HepG2 (cell line): ENCODE measurements around the gene SIAE. TPM values are rescaled to one million over a fixed set of nuclear protein-coding genes. Genes with fewer than 3 reads are reported as not detected.

ENCODE experiments used
- GABPB1 ChIP-seq: IDR thresholded peaks from 2 replicates; pipeline ENCODE4 v1.6.1; 2016; ENCODE audit warnings: mild to moderate bottlenecking, missing genetic modification reagents, moderate library complexity, missing compliant biosample characterization
- IKZF4 ChIP-seq: sonication (generic); formaldehyde crosslinking; IDR thresholded peaks from 2 replicates; pipeline ENCODE4 v1.5.1; 2020; ENCODE audit warnings: borderline replicate concordance, mild to moderate bottlenecking, low read depth, missing genetic modification reagents; ENCODE audit errors: not compliant biosample characterization
- KAT8 ChIP-seq: IDR thresholded peaks from 2 replicates; pipeline ENCODE4 v1.6.1; 2016; ENCODE audit warnings: missing genetic modification reagents, missing compliant biosample characterization
- KLF9 ChIP-seq: IDR thresholded peaks from 2 replicates; pipeline ENCODE4 v1.6.1; 2016; ENCODE audit warnings: low read depth
- PTBP1 ChIP-seq: fragments of 200-400 bp; formaldehyde crosslinking; IDR thresholded peaks from 2 replicates; pipeline ENCODE4 v1.6.1; 2018; ENCODE audit warnings: low read length, low read depth; ENCODE audit not compliant: poor library complexity, severe bottlenecking
- ZSCAN9 ChIP-seq: IDR thresholded peaks from 2 replicates; pipeline ENCODE4 v1.6.1; 2016; ENCODE audit warnings: borderline replicate concordance
- polyA plus RNA-seq, 8 experiments: library from polyadenylated mRNA; depleted of rRNA in 3 of 8; stranded (reverse) in 7 of 8; unstranded in 1 of 8; fragments of >200 nt; fragmentation: Illumina TruSeq in 4 of 8; extraction: Trizol in 4 of 8; gene quantifications; 2 replicates each; pipeline versions ENCODE4 v1.2.1 to v1.2.3, GENCODE V29; 2011 to 2016; ENCODE audit warnings: low read depth in 4 of 8, missing spikeins in 1 of 8, mixed read lengths in 1 of 8; ENCODE audit not compliant: insufficient read depth in 1 of 8
- total RNA-seq, 5 experiments: library from RNA; depleted of rRNA; stranded (reverse); fragments of >200 nt; fragmentation: Illumina TruSeq; extraction: Trizol; gene quantifications; 2 replicates each; pipeline ENCODE4 v1.2.3, GENCODE V29; 2016; ENCODE audit warnings: low read depth in 1 of 5
- TF ChIP-seq, protein P1 (sequence below), 2 experiments: fragments of 450-650 bp in 1 of 2; sonication (generic) in 1 of 2; formaldehyde crosslinking in 1 of 2; IDR thresholded peaks; 2 replicates each; pipeline versions ENCODE4 v1.6.1 to v1.8.0; 2016 to 2022; ENCODE audit warnings: antibody characterized with exemption in 1 of 2, mild to moderate bottlenecking in 1 of 2, missing genetic modification reagents in 1 of 2
- TF ChIP-seq, protein P2 (sequence below): sonication (generic); formaldehyde crosslinking; IDR thresholded peaks from 2 replicates; pipeline ENCODE4 v1.4.0; 2020; ENCODE audit warnings: mild to moderate bottlenecking, missing genetic modification reagents
- TF ChIP-seq, protein P3 (sequence below): sonication (generic); formaldehyde crosslinking; IDR thresholded peaks from 2 replicates; pipeline ENCODE4 v1.5.0; 2020; ENCODE audit warnings: mild to moderate bottlenecking, low read depth, missing genetic modification reagents, borderline replicate concordance

Gene SIAE
- total and polyA plus RNA-seq, 2 of the 13 experiments (the other 11 are each of a cell fraction or from before 2014, with no cell fraction given): 7.0 to 22.4 TPM

DNA sequence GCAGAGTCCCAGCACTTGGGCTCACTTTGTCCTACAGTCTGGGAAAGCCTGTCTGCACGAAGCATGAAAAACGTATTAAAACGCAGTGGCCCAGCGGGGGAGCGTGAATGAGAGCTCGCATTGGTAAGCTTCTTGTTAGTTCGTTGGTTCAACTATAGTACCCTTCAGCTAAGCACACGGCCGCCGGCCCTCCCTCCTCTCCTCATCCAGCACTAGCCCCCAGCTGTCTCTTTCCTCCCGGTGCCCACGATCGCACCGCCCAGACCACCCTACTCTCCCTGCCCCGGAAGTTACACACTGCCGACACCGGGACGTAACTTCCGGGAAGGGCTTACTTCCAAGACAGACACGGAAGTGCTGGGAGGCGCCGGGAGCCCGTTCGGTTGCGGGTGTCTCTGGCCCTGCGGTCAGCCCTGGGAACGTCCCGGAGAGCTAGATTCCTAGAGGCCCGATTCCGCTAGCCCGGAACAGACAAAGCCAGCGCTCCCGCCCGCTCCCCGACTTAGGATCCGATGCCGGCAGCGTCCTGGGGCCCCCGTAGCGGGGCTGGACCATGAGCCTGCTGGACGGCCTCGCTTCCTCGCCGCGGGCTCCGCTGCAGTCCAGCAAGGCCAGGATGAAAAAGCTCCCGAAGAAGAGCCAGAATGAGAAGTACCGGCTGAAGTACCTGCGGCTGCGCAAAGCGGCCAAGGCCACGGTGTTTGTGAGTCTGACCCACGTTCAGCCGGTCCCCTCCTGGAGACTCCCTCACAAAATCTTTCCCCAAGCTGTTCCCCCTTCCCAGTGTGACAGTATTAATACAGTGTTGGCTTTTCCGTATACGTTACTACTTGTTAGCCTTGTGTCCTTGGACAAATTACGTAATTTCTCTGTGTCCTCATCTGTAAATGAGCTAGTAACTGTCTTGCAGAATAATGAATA is 50.7 kb downstream of the SIAE start, which contains the start of gene TBRG1 (continued):
- TF ChIP-seq, protein P1, sequence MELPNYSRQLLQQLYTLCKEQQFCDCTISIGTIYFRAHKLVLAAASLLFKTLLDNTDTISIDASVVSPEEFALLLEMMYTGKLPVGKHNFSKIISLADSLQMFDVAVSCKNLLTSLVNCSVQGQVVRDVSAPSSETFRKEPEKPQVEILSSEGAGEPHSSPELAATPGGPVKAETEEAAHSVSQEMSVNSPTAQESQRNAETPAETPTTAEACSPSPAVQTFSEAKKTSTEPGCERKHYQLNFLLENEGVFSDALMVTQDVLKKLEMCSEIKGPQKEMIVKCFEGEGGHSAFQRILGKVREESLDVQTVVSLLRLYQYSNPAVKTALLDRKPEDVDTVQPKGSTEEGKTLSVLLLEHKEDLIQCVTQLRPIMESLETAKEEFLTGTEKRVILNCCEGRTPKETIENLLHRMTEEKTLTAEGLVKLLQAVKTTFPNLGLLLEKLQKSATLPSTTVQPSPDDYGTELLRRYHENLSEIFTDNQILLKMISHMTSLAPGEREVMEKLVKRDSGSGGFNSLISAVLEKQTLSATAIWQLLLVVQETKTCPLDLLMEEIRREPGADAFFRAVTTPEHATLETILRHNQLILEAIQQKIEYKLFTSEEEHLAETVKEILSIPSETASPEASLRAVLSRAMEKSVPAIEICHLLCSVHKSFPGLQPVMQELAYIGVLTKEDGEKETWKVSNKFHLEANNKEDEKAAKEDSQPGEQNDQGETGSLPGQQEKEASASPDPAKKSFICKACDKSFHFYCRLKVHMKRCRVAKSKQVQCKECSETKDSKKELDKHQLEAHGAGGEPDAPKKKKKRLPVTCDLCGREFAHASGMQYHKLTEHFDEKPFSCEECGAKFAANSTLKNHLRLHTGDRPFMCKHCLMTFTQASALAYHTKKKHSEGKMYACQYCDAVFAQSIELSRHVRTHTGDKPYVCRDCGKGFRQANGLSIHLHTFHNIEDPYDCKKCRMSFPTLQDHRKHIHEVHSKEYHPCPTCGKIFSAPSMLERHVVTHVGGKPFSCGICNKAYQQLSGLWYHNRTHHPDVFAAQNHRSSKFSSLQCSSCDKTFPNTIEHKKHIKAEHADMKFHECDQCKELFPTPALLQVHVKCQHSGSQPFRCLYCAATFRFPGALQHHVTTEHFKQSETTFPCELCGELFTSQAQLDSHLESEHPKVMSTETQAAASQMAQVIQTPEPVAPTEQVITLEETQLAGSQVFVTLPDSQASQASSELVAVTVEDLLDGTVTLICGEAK (IDR thresholded peaks at IDR 0.05): peak; percentile 77
- TF ChIP-seq, protein P1 (CRISPR knock-in tag; IDR thresholded peaks at IDR 0.05): peak; percentile 84; the same call in 1 of the 2 replicates
- peak; percentile 43 for TF ChIP-seq PTBP1
- TF ChIP-seq IKZF4 (CRISPR knock-in tag): peak; percentile 90
- 0 out of 2 replicates have a peak, but pooled peaks have one; percentile 47 for TF ChIP-seq ZSCAN9 (CRISPR knock-in tag)
- TF ChIP-seq, protein P2, sequence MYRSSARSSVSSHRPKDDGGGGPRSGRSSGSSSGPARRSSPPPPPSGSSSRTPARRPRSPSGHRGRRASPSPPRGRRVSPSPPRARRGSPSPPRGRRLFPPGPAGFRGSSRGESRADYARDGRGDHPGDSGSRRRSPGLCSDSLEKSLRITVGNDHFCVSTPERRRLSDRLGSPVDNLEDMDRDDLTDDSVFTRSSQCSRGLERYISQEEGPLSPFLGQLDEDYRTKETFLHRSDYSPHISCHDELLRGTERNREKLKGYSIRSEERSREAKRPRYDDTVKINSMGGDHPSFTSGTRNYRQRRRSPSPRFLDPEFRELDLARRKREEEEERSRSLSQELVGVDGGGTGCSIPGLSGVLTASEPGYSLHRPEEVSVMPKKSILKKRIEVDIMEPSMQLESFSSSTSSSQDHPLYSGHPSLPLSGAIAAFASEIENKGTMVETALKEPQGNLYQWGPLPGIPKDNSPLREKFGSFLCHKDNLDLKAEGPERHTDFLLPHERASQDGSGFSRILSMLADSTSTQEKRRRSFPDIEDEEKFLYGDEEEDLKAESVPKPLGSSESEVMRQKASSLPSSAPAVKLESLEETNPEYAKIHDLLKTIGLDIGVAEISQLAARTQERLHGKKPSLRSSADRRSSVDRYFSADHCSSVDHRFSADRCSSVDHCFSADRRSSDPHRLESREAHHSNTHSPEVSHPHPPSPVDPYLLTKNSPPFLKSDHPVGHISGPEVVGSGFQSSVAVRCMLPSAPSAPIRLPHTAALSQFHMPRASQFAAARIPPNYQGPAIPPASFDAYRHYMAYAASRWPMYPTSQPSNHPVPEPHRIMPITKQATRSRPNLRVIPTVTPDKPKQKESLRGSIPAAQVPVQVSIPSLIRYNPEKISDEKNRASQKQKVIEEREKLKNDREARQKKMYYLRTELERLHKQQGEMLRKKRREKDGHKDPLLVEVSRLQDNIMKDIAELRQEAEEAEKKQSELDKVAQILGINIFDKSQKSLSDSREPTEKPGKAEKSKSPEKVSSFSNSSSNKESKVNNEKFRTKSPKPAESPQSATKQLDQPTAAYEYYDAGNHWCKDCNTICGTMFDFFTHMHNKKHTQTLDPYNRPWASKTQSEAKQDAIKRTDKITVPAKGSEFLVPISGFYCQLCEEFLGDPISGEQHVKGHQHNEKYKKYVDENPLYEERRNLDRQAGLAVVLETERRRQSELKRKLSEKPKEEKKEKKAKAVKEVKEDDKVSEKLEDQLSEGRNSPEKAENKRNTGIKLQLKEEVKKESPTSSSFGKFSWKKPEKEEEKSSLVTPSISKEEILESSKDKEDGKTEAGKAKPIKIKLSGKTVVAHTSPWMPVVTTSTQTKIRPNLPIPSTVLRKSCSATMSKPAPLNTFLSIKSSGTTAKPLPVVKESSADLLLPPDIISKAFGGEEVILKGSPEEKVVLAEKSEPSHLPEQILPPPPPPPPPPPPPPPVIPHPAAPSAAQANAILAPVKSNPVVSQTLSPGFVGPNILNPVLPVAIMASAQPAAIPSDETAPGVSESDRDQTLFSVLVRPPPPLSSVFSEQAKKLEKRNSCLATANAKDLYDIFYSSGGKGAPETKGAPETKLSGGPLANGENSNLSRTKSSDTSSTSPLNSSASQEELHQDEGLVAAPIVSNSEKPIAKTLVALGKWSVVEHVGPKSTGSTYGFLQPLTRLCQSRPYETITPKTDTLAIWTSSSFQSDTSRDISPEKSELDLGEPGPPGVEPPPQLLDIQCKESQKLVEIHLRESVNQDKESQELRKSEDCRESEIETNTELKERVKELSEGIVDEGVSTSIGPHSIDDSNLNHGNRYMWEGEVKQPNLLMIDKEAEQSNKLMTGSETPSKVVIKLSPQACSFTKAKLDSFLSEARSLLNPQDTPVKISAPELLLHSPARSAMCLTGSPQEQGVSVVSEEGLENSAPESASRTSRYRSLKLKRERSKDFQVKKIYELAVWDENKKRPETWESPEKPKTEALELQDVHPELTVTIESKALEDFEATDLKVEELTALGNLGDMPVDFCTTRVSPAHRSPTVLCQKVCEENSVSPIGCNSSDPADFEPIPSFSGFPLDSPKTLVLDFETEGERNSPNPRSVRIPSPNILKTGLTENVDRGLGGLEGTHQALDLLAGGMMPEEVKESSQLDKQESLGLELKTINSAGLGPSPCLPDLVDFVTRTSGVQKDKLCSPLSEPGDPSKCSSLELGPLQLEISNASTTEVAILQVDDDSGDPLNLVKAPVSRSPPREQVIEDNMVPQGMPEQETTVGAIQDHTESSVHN (CRISPR knock-in tag): peak; percentile 83; the same call in 1 of the 2 replicates
- 0 out of 2 replicates have a peak, but pooled peaks have one; percentile 27 for TF ChIP-seq KLF9 (CRISPR knock-in tag)
- TF ChIP-seq, protein P3, sequence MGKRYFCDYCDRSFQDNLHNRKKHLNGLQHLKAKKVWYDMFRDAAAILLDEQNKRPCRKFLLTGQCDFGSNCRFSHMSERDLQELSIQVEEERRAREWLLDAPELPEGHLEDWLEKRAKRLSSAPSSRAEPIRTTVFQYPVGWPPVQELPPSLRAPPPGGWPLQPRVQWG: no peak
- TF ChIP-seq GABPB1 (CRISPR knock-in tag): peak; percentile 99
- peak; percentile 99 for TF ChIP-seq KAT8
